RWPE1 (cell line): ENCODE measurements around the gene CACNA1I.
A peak's percentile ranks its signal among the peaks of the same experiment; 100 is the strongest.

Source experiments
- CTCF ChIA-PET: fragments of 350-600 bp; sonication (Branson Sonifier 250); formaldehyde crosslinking; extraction: SDS; loops from one replicate; lab custom pipeline; 2021; lab: Yijun Ruan, JAX
- POLR2A ChIA-PET: fragments of 400-600 bp; formaldehyde crosslinking; extraction: SDS; loops from one replicate; lab custom pipeline; 2020; ENCODE audit warnings: antibody characterized with exemption; ENCODE audit not compliant: low non-redundant PET; lab: Yijun Ruan, JAX
- DNase-seq: peaks from one replicate; pipeline ENCODE4 v3.0.0; 2012; ENCODE audit warnings: low spot score
- H3K27ac ChIP-seq: fragments of 450-650 bp; 2 replicates; pipeline ENCODE4 v1.5.1; 2017
- CTCF ChIP-seq: fragments of 450-650 bp; conservative IDR thresholded peaks from 2 replicates; pipeline ENCODE4 v1.5.1; 2017; ENCODE audit warnings: low read depth, mild to moderate bottlenecking

Gene CACNA1I

DNA sequence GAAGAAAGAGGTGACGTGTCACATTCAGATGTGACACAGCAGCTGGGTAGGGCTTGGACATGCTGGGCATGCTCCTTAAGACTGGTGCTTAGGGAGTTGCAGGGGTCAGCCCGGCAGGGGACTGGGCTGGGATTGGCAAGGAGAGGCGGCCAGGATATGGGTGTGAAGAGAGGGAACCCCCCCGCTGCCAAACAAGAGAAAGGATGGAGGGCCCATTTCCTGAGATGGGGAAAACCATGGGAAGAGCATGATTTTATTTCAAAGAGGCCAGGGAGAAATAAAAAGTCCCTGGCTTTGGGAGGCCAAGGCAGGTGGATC, 44.9 kb upstream of the CACNA1I start:
- peak overlapping the region; percentile 98 for H3K27ac ChIP-seq
- DNase-seq, result no peak
- no peak for TF ChIP-seq CTCF
- CTCF ChIA-PET, result no interaction called here
- POLR2A ChIA-PET, result no interaction called here

DNA sequence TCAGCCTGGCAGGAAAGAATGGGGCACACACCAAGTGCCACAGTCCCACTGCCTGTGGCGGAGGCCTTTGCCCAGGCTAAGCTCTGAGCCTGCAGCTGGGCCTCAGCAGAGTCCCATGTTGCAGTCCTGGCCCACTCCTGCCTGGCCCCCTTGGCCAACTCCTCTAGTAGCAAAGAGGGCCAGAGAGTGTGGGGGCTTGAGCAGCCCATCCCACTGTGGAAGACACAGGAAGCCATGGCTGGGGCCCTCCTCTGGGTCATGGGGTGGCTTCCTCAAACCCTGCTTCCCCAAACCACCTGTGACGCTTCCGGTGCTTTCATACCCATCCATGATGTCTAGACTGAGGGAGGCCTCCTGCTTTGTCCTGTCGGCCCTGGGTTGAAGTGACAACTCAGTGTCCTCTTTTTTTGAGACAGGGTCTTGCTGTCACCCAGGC, 43.8 kb upstream of the CACNA1I start:
- CTCF ChIA-PET, result interaction anchor here (0.5 to 0.7 kb wide), 2 partner anchors 11 to 659 kb away, joined by 3 read pairs; no protein-coding TSS in a partner anchor
- POLR2A ChIA-PET, result no interaction called here
- H3K27ac ChIP-seq, result peak overlapping the region; percentile 98
- no peak for TF ChIP-seq CTCF
- DNase-seq, result no peak

- ChIA-PET POLR2A (no interaction called here), CTCF (interaction anchor here (0.5 to 0.7 kb wide), 2 partner anchors 12 to 659 kb away, joined by 3 read pairs; no protein-coding TSS in a partner anchor)
- no peak for TF ChIP-seq CTCF
- H3K27ac ChIP-seq, result peak overlapping the region; percentile 98
- no peak for DNase-seq
Measured at GRCh38 chr22:39527481-39527961, 43.0 kb upstream of the CACNA1I start.

GRCh38 chr22:39528080-39528661, 42.4 kb upstream of the CACNA1I start:
- ChIA-PET POLR2A (interaction anchor here (1.2 kb wide), 1 partner anchor 209 kb away, joined by 5 read pairs; the partner anchor contains the start of gene RPL3), CTCF (interaction anchor here (0.7 to 1.6 kb wide), 2 partner anchors 34 to 83 kb away, joined by 3 to 11 read pairs; no protein-coding TSS in a partner anchor)
- DNase-seq, result no peak
- H3K27ac ChIP-seq, result peak overlapping the region; percentile 98
- TF ChIP-seq CTCF, result no peak

DNA sequence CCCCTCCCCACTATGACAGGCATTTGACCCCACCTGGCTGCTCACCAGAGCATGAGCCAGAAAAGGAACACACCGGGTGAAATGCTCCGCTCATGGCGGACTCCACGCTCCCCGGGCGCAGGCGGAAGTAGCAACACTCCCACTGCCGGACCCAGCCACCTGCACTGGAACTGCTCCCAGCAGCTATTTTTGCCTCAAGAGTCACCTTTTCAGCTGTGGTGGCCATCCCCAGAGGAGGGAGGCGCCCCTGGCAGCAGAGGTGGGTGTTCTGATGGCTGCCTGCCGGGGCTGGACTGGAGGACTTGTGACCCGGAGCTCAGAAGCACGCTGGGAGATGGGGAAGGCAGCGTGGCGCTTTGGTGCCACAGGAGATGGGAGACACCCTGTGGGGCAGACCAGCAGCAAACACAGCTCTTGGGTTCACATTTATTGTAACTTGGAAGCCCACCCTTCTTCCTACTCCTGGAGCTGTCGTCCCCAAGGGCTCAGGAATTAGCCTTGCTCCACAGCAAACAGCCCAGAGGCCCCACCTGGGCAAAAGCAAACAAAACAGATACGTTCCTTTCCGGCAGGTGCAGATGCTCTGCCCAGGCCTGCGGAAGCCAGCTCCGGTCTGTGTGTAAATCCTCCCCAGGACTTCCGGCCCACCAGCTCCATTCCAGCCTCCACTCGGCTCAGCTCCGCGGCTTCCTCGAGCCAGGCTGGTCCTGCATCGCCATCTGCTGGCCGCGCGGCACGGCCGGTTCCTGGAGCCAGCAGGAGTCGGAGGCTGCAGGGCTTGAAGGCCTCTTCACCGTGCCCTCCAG, 41.7 kb upstream of the CACNA1I start:
- peak; percentile 67 for DNase-seq
- ChIA-PET POLR2A (interaction anchor here (0.5 to 1.2 kb wide), 2 partner anchors 209 to 952 kb away, joined by 5 to 6 read pairs; partner anchors contain the start of gene RPL3), CTCF (interaction anchor here (0.6 to 1.6 kb wide), 11 partner anchors 9 to 810 kb away, joined by 3 to 11 read pairs (median 3); no protein-coding TSS in a partner anchor)
- H3K27ac ChIP-seq, result peak overlapping the region; percentile 98
- TF ChIP-seq CTCF, result peak; percentile 97

- ChIA-PET CTCF (interaction anchor here (0.6 to 1.6 kb wide), 10 partner anchors 10 to 811 kb away, joined by 3 to 11 read pairs (median 4); no protein-coding TSS in a partner anchor), POLR2A (interaction anchor here (0.5 to 1.2 kb wide), 2 partner anchors 210 to 952 kb away, joined by 5 to 6 read pairs; partner anchors contain the start of gene RPL3)
- TF ChIP-seq CTCF, result no peak; the same call in none of the 2 replicates
- no peak for DNase-seq
- H3K27ac ChIP-seq, result peak overlapping the region; percentile 98
Measured at GRCh38 chr22:39529487-39529851, 41.1 kb upstream of the CACNA1I start.
